HuH-7.5 (cell line): Measurements from ENCODE around the gene PSMA7.
"Not testable (repeated sequence)": the region's sequence is repeated elsewhere in the genome, so short reads cannot be mapped to it uniquely, and the experiment has no call there.

Source experiments
- DNase-seq: peaks from one replicate; pipeline ENCODE4 v3.0.0; 2011; ENCODE audit warnings: low spot score

PSMA7 gene

DNA sequence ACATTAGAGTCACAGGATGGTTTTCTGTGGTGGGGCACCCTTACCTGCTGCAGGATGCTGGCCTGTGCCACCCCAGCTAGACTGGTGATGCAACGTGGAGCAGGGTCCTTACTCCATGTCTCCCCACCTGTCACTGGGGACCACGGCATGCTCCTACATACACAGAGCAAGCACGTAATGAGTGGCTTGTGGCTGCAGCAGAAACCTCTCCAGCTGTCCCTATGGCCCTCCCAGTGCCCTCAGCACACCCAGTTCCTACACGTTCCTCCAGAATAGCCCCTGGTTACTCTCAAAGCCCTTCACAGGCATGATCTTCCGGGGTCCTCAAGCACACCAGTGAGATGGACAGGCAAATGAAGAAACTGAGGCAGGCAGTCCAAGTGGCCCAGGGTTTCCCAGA is 24.1 kb downstream of the PSMA7 start:
- DNase-seq: no peak

DNA sequence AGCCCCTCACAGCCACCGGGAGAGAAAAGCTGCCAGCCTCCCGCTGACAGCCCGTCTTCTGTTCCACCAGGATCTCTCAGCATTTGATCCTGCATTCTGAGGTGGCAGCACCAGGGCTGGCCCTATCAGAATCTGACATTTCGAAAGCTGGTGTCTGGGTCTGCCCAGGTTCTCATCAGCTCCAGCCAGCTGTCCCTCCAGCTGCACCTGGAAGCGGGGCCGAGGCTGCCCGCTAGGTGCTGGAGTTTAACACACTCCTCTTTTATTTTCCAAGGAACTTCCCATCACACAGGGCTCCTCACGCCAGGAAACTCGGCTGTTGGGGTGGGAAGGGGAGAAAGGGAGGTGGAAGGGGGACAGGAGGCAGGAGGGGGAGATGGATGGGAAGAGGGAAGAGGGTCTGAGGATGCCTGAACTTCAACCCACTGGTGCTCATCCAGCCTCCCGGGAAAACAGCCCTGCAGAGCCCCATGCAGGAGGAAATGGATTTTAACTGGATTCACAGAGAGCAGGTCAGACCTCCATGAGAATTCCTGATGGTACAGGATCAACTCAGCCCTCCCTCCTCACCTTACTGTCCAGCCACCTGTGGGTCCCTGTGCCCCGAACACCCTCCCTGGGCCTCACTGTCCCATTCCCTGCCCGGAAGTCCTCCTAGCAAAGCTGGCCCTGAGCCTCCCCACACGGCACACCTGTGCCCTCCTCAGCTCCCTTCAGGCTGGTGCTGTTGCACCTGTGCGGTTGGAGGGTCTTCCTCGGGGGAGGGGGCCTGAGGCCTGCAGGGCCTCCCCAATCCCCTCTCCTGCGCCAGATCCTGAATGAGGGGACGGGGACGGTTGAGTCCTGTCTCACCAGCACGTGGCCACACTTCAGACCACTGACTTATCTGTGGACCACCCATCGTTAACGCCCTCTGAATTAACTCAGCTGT is 24.8 kb downstream of the PSMA7 start:
- no peak for DNase-seq

DNA sequence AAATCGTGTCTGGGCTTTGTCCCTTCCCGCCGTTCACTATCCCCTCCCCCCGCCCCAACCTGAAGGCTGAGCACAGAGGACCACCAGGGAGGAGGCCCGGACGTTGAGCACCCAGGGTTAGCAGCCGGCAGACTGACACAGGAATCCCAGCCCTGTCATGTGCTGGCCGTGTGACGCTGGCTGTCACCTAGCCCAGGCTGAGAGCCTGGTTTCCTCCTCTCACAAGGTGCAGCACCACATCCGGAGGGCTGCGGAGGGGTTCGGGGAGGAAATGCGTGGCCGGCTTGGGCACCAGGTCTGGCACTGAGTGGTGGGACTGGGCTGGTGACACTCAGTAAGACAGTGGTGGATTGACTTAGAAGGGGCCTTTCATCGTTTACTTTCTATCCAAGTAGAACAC is 25.5 kb downstream of the PSMA7 start:
- no peak for DNase-seq

DNA sequence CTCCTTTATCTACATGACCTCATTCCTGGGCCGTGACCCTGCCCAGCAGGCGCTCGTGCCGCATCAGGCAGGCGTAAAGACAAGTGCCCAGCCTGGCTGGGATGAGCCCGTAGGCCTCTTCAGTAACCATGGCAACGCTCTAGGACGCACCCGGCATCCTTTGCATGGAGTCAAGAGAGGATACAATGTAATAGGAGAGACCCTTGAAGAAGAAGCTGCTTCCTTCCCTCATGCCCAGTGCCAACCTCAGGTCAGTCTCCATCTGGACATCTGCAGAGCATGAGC is 25.9 kb downstream of the PSMA7 start:
- no peak for DNase-seq

DNA sequence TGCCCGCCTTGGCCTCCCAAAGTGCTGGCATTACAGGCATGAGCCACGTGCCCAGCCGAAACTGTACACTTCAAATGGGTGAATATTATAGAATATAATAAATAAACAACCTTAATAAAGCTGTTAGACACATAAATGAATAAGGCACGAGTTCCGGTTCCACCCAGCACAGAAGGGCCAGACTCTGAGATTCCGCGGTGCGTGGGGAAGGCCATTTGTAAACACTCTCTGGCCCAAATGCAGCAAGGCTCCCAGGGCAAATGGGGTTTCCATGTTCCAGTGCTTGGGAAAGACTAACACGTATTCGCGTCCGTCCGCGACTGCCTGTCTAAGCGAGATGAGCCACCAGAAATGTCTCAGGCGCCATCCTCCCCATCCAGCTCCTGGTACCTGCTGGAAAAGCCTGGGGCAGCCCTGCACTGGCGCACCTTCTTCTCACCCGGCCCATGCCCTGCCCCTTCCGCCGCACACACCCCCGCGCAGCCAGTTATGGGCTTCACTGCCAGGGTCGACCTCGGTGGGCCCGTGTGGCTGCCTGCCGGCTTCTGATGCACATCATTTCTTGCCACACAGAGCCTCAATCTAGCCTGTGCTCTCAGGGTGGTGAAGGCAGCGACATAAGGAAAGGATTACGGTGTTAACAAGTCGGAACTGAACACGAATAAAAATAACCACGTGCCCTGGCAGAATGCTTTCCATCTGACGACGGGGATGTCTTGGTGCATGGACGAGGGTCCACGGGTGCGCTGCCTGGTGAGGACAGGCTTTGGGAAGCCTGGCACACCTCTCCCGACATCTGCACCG is 26.4 kb downstream of the PSMA7 start:
- no peak for DNase-seq

DNA sequence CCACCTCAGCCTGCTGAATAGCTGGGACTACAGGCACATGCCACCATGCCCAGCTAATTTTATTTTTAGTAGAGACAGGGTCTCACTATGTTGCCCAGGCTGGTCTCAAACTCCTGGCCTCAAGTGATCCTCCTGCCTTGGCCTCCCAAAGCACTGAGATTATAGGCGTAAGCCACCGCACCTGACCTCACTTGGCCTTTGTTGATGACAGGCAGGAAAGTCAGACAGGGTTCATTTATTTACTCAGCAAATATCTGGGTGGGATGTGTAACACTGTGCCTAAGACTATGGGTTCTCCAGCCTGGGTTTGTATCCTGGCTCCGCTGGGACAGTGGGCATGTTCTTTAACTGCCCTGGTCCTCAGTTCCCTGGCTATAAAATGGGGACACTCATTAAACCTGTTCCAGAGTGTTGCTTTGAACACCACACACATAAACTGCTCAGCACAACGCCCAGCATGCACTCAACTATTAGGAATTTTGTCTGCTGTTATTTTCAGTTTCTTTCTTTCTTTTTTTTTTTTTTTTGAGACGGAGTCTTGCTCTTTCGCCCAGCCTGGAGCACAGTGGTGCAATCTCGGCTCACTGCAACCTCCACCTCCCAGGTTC is 27.3 kb downstream of the PSMA7 start:
- not testable (repeated sequence) for DNase-seq

DNA sequence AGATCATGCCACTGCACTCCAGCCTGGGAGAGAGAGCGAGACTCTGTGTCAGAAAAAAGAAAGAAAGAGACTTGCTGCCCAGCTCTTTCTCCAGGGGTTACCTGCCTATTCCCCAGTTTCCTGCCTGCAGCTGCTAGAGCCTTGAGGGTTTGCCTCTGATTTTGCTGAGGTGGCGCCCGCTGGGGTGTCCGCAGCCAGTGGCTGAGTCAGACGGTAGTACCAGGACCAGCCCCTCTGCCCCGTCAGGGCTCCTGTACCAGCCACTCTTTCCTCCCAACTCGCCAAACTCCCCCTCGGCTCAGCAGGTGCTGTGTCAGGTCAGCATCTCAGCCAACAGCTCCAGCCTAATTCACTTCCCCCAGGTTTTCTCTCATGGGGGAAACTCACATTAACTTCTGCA is 28.3 kb downstream of the PSMA7 start:
- DNase-seq: no peak

DNA sequence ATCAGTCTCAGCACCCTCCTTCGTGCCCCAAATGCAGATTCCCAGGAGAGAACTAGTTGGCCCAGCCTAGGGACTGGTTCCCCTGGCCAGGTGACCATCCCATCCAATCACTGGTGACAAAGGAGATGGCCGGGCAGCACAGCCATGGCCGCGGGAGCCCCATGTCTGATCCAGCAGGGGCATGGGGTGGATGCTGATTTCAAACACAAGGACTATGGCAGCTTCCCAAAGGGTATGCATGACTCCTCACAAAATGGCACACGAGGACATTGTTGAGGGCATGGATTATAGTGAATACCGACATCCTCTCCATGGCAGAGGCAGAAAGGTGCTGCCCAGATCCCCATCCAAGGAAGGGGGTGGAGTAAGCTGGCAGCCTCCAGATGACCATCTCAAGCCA is 30.8 kb downstream of the PSMA7 start:
- no peak for DNase-seq

DNA sequence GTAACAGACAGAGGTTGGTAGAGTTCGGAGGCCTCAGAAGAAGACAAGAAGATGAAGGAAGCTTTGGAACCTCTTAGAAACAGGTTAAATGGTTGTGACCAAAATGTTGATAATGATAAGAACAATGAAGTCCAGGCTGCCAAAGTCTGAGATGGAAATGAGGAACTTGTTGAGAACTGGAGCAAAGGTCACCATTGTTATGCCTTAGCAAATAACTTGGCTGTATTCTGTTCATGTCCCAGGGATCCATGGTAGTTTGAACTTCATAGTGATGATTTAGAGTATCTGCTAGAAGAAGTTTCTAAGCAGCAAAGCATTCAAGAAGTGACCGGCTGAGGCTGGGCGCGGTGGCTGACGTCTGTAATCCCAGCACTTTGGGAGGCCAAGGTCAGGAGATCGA is 32.0 kb downstream of the PSMA7 start:
- DNase-seq: no peak

DNA sequence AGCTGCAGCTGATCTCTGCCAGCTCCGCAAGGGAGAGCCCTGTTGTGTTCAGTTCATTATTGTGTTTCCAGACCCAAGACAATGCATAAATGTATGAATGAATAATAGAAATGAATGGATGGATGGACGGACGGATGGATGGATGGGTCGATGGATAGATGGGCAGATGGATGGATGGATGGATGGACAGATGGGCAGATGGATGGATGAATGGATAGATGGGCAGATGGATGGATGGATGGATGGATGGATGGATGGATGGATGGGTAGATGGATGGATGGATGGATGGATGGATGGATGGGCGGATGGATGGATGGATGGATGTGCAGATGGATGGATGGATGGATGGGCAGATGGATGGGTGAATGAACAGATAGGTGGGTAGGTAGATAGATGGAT is 37.6 kb downstream of the PSMA7 start:
- no peak for DNase-seq

DNA sequence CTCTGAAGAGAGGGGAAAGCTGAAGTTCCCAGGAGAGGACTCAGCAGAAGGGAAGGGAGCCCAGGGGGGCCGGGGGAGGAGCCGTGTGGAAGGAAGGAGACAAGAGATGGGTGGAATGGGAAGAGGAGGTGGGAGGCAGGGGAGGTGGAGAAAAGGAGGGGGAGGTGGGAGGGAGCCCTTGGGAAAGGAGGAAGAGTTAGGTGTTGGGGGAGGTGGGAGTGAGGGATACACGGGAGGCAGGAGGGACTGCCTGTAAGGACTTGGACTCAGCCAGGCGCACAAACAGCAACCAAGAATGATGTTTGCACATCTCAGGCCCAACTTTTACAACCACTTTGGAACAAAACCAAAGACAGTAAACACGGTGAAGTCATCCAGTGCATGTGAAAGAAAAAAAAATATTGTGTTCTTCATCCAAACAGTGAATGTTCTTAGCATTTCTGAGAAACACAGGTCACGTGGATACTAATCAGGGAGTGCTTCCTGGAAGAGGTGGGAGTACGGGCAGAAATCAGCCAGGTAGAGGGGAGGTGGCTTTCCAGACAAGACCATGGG is 38.3 kb downstream of the PSMA7 start:
- DNase-seq: no peak

DNA sequence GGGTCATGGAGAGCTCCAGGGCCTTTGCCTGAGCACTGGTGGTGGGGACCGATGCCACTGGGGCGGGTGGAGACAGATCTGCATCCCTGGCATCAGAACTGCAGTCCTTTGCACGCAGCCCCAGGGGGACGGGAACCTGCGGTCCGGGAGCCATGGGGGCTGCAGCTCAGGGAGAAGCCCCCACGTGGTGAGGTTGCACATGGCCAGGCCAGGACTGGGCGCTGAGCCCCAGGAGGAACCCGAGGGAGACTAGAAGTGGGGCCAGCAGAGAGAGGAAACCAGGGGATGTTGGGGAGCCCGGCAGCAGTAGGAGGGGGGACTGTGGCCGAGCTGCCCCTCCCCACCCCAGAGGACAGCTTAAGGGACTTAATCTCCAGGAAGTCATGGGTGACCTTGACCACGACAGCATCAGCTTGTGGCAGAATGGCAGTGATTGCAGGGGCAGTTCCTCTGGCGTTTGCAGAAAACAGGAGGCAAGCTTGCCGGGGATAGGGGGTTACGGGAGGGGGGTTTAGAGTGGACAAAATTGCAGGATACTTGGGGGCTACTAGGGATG is 38.9 kb downstream of the PSMA7 start:
- no peak for DNase-seq

DNA sequence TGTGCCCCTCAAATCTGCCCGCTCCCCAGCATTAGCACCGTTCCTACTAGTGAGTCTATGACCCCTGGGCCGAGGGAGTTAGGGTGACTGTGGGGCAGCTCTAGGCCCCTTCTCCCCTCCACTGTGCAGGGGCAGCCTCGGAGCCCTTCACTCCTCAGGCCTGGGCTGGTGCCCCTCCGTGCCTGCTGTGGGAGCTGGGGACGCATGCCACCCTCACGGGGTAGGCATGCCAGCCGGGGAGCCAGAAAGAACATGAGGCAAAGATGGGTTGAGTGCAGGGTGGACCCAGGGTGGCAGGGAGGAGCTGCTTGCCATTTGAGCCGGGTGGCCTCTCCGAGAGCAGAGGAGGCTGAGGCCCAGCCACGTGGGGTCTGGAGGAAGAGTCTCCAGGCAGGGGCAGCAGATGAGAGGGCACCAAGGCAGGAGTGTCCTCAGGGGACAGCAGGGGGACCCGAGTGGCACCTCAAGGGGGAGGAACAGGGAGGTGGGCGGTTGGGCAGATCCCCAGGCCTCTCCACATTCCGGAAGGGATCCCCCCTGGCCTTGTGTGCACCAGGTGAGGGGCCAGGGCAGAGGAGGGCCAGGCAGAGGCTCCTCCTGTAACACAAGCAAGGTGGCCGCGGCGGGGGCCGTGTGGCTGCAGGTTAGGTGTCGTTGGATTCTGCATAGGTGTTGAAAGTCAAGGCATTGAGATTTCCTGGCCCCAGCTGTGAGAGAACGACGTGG is 39.5 kb downstream of the PSMA7 start:
- DNase-seq: no peak

DNA sequence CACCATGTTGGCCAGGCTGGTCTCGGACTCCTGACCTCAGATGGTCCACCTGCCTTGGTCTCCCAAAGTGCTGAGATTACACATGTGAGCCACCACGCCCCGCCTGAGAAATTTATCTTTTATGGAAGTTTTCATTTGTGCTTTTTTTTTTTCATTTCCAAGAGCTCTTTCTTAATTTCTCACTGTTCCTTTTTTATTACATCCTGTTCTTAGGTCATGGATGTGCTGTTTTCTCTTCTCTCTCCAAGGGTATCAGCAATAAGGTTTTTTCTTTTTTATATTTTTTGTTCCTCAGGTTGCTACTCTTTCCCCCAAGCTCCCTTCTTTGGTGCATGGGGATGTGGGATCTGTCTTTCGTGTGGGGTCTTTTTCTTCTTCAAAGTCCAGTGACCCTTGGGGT is 42.1 kb downstream of the PSMA7 start:
- DNase-seq: no peak

DNA sequence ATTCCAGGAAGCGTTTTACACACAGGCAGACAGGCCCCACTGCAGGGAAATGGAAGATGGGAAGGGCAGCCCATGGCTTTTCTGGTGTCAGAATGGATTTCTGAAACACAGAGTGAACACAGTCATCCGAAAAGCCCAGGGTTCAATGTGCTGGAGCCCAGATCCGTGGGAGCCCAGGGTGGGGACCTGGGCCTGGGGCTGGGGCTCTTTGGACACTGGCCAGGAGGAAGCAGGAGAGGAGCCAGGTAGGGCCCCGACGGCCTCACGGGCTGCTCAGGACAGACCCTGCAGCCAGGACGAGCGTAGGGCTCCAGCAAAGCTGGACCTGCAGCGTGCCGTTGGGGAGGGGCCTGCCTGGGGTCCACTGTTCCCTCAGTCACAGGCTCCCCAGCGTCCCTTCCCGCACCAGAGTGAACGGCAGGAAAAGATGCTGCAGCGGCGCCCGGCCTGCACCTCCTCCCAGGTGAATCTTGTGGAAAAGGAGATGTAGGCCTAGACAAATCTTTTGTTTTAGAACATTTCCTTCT is 45.2 kb downstream of the PSMA7 start:
- no peak for DNase-seq

DNA sequence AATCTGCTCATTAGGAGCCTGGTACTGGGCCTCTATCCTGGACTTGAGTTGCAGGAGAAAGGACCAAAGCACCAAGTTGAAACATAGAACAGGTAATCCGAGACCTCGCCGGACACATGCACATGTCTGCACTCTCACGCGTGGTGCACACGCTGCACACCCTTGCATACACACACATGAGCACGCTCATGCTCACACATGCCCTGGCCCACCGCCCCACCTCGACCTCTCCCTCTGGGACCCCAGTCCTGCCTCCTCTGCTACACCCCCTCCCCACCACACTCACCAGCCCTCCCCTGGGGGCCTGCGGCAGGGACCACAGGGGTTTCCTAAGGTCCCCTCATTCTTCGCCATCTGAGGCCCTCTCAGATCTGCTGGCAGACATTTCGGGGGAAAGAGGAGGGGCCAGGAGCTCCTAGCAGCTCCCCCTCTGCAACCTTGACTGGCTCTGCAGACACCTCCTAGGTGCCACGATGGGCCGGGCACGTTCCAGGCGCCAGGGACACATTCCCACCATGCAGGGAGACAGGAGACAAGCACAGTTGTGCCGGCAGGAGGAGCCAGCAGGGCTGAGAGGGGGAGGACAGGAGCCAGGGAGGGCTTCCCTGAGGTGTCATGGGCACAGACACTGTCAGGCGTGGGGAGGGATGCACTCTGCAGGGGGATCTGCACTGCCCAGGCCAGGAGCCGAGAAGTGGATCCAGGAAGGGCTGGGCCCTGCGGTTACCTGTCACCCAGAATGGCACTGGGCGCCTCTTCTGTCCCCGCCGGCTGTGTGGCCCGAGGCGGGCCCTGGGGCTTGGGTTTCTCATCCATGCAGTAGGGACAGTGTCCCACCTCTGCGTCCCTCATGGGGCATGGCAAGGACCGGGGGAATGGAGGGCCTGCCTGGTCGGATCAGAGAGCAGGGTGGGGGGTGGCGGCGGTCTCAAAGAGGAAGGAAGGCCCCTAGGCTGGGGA is 46.5 kb downstream of the PSMA7 start:
- DNase-seq: no peak

DNA sequence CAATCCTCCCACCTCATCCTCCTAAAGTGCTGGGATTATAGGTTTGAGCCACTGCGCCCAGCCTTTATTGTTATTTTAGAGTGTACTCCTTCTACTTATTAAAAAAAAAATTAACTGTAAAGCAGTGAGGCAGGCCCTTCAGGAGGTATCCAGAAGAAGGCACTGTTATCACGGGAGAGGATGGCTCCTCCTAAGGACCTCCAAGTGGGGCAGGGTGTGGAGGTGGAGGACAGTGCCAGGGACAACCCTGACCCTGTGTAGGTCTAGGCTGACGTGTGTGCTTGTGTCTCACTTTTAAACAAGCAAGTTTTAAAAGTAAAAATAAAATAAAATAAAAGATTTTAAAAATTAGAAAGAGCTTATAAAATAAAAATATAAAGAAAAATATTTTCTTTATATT is 53.8 kb downstream of the PSMA7 start:
- no peak for DNase-seq

DNA sequence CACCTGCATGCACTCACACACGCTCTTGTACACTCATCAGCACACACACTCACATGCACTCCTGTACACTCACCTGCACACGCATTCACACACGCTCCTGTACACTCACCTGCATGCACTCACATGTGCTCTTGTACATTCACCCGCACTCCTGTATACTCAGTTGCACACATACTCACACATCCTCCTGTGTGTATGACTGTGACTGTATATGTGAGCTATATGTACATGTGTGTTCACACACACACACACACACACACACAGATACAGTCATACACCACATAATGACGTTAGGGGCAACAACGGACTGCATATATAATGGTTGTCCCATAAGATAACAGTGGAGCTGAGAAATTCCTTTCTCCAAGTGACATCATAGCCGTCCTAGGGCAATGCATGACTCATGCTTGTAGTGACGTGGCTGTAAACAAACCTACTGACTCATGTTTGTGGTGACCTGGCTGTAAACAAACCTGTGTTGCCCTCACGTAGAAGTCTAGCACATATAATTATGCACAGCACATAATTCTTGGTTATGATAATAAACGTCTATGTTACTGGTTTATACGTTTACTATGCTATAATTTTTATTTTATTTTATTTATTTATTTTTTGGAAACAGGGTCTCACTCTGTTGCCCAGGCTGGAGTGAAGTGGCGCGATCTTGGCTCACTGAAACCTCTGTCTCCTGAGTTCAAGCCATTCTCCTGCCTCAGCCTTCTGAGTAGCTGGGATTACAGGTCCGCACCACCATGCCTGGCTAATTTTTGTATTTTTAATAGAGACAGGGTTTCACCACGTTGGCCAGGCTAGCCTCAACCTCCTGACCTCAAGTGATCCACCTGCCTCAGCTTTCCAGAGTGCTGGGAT is 54.7 kb downstream of the PSMA7 start:
- DNase-seq: no peak

DNA sequence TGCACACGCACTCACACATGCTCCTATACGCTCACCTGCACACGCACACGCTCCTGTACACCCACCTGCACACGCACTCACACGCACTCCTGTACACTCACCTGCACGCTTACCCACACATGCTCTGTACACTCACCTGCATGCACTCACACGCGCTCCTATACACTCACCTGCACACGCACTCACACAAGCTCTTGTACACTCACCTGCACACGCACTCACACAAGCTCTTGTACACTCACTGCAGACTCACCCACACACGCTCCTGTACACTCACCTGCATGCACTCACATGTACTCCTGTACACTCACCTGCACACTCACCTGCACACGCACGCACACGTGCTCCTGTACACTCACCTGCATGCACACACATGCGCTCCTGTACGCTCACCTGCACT is 55.6 kb downstream of the PSMA7 start:
- DNase-seq: no peak
